Panc1 (cell line): Measurements from ENCODE around the gene NOMO2. TPM values are rescaled to one million over a fixed set of nuclear protein-coding genes. Genes with fewer than 3 reads are reported as not detected.
"Not testable (repeated sequence)": the region's sequence is repeated elsewhere in the genome, so short reads cannot be mapped to it uniquely, and the experiment has no call there.

ENCODE experiments used
- ATAC-seq: fragments of 200-7000 bp; cut with Tn5 transposase; 2 replicates; pipeline ENCODE4 v1.9.1; 2020; ENCODE audit warnings: mild to moderate bottlenecking, moderate library complexity
- Bru-seq: library from RNA; stranded (reverse); fragments of 400-500 nt; gene quantifications from one replicate; lab custom pipeline; 2021; lab: Mats Ljungman, UMichigan
- BruChase-seq, 2 experiments: library from RNA; stranded (reverse); fragments of 400-500 nt; gene quantifications; one replicate each; lab custom pipeline; 2021; lab: Mats Ljungman, UMichigan
- BruUV-seq: library from RNA; stranded (reverse); fragments of 400-500 nt; replicated peaks from 2 replicates; lab custom pipeline; 2021; lab: Mats Ljungman, UMichigan
- CTCF ChIA-PET: fragments of 300-600 bp; sonication (Branson Sonifier 250); formaldehyde crosslinking; loops from one replicate; lab custom pipeline; 2022; ENCODE audit warnings: antibody characterized with exemption; lab: Charles Lee
- POLR2A ChIA-PET: fragments of 300-600 bp; sonication (Branson Sonifier 250); formaldehyde crosslinking; loops from one replicate; lab custom pipeline; 2022; ENCODE audit warnings: antibody characterized with exemption; lab: Charles Lee
- DNase-seq: peaks from one replicate; pipeline ENCODE4 v3.0.0-alpha.2; 2010; ENCODE audit warnings: low read depth, low spot score
- H3K27ac ChIP-seq: 2 replicates; pipeline ENCODE4 v1.5.1; 2011; ENCODE audit warnings: mild to moderate bottlenecking, low read length, inconsistent platforms
- H3K27me3 ChIP-seq: fragments of 200-500 bp; sonication (Bioruptor generic); 2 replicates; pipeline ENCODE4 v1.6.0; 2014; ENCODE audit warnings: low read length, inconsistent platforms; ENCODE audit not compliant: control insufficient read depth, insufficient read depth
- H3K36me3 ChIP-seq: fragments of 200-500 bp; sonication (Bioruptor generic); 2 replicates; pipeline ENCODE4 v1.5.1; 2014; ENCODE audit warnings: inconsistent platforms, mild to moderate bottlenecking, low read length, moderate library complexity; ENCODE audit not compliant: control insufficient read depth, insufficient read depth
- H3K4me1 ChIP-seq: 2 replicates; pipeline ENCODE4 v1.5.1; 2011; ENCODE audit warnings: inconsistent platforms, mild to moderate bottlenecking, low read length, moderate library complexity; ENCODE audit not compliant: control insufficient read depth, insufficient read depth
- H3K4me3 ChIP-seq, 2 experiments: 2 replicates each; pipeline ENCODE4 v1.5.1; 2011 to 2012; ENCODE audit warnings: low read depth in 2 of 2, low read length in 2 of 2, mild to moderate bottlenecking in 2 of 2, inconsistent platforms in 1 of 2, moderate library complexity in 1 of 2
- H3K9me3 ChIP-seq: fragments of 200-500 bp; sonication (Bioruptor generic); 2 replicates; pipeline ENCODE4 v1.5.1; 2014; ENCODE audit warnings: low read depth, mild to moderate bottlenecking, inconsistent platforms, low read length, moderate library complexity; ENCODE audit not compliant: control insufficient read depth, insufficient read depth
- in situ Hi-C: cut with HindIII; loops from 2 replicates; pipeline ENCODE4 v1.10.0; 2016; ENCODE audit warnings: low sequenced_read_pairs, low pct_unique_long_range_greater_than_20kb
- intact Hi-C: fragments of 100-400 bp; cut with micrococcal nuclease; formaldehyde crosslinking; loops from one replicate; pipeline ENCODE4 v1.10.0; 2022; ENCODE audit not compliant: unreplicated experiment
- long read RNA-seq: library from polyadenylated mRNA; unstranded; transcript quantifications from one replicate; pipeline ENCODE4 v2.0.0, GENCODE V29; 2021; ENCODE audit not compliant: unreplicated experiment
- polyA plus RNA-seq: library from polyadenylated mRNA; unstranded; fragments of >200 nt; gene quantifications from one replicate; pipeline ENCODE4 v1.2.1, GENCODE V29; 2012; ENCODE audit warnings: missing spikeins; ENCODE audit not compliant: insufficient read length
- total RNA-seq: library from RNA; stranded (reverse); gene quantifications from one replicate; pipeline ENCODE4 v1.2.1, GENCODE V29; 2021; ENCODE audit not compliant: unreplicated experiment
- TF ChIP-seq, protein P1 (sequence below): fragments of 450-650 bp; IDR thresholded peaks from 2 replicates; pipeline ENCODE4 v1.5.1; 2017; ENCODE audit warnings: mild to moderate bottlenecking

NOMO2 gene, protein sequence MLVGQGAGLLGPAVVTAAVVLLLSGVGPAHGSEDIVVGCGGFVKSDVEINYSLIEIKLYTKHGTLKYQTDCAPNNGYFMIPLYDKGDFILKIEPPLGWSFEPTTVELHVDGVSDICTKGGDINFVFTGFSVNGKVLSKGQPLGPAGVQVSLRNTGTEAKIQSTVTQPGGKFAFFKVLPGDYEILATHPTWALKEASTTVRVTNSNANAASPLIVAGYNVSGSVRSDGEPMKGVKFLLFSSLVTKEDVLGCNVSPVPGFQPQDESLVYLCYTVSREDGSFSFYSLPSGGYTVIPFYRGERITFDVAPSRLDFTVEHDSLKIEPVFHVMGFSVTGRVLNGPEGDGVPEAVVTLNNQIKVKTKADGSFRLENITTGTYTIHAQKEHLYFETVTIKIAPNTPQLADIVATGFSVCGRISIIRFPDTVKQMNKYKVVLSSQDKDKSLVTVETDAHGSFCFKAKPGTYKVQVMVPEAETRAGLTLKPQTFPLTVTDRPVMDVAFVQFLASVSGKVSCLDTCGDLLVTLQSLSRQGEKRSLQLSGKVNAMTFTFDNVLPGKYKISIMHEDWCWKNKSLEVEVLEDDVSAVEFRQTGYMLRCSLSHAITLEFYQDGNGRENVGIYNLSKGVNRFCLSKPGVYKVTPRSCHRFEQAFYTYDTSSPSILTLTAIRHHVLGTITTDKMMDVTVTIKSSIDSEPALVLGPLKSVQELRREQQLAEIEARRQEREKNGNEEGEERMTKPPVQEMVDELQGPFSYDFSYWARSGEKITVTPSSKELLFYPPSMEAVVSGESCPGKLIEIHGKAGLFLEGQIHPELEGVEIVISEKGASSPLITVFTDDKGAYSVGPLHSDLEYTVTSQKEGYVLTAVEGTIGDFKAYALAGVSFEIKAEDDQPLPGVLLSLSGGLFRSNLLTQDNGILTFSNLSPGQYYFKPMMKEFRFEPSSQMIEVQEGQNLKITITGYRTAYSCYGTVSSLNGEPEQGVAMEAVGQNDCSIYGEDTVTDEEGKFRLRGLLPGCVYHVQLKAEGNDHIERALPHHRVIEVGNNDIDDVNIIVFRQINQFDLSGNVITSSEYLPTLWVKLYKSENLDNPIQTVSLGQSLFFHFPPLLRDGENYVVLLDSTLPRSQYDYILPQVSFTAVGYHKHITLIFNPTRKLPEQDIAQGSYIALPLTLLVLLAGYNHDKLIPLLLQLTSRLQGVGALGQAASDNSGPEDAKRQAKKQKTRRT
- 293 TPM for total RNA-seq
- 405 TPM for polyA plus RNA-seq
- Bru-seq, nascent RNA, result percentile 47 among the genes with signal in this experiment
- BruChase-seq, experiment 1, labeled RNA remaining after a 2-hour chase, result percentile 51 among the genes with signal in this experiment
- BruChase-seq, experiment 2, labeled RNA remaining after a 6-hour chase, result percentile 55 among the genes with signal in this experiment
- long read RNA-seq, full-length matches to known transcripts, result 567 of 713 reads
- long read RNA-seq, partial matches to known transcripts, result 109 of 713 reads
- long read RNA-seq, other reads (novel, unspliced or antisense), result 37 of 713 reads

DNA sequence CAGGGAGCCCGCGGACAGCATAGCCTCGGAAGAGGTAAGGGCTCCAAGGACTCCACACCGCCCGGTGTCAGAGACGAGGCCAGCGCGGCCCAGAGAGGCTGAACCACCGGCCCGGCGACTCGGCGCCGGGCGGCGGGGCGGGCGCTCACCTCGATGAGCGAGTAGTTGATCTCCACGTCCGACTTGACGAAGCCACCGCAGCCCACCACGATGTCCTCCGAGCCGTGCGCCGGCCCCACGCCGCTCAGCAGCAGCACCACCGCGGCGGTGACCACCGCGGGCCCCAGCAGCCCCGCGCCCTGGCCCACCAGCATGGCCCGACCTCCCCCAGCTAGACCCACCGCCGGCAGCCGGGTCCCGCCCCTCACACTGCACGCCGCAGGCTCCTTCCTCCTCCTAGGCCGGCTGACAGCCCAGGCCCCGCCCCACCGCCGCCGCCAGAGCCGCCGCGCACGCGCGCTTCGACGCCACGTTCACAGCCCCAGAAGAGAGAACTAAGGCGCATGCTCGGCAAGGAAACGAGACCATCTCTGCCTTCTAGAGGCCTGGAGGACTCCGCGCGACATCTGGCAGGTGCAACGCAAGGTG is at the start of gene NOMO2:
Gene NOMO2, minus strand, starts transcription at position 371 of the 588 bp plus-strand sequence. Its CDS starts 57 bp downstream, at position 314.
- H3K9me3 ChIP-seq, BruUV-seq, in situ Hi-C loops, intact Hi-C loops, H3K27ac ChIP-seq, POLR2A ChIA-PET, H3K4me1 ChIP-seq, CTCF ChIA-PET, H3K36me3 ChIP-seq, DNase-seq, H3K27me3 ChIP-seq: not testable (repeated sequence)
- TF ChIP-seq, protein P1, sequence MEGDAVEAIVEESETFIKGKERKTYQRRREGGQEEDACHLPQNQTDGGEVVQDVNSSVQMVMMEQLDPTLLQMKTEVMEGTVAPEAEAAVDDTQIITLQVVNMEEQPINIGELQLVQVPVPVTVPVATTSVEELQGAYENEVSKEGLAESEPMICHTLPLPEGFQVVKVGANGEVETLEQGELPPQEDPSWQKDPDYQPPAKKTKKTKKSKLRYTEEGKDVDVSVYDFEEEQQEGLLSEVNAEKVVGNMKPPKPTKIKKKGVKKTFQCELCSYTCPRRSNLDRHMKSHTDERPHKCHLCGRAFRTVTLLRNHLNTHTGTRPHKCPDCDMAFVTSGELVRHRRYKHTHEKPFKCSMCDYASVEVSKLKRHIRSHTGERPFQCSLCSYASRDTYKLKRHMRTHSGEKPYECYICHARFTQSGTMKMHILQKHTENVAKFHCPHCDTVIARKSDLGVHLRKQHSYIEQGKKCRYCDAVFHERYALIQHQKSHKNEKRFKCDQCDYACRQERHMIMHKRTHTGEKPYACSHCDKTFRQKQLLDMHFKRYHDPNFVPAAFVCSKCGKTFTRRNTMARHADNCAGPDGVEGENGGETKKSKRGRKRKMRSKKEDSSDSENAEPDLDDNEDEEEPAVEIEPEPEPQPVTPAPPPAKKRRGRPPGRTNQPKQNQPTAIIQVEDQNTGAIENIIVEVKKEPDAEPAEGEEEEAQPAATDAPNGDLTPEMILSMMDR, result peak; percentile 43
- peak; percentile 99 for ATAC-seq
- peak within 1 kb of the TSS; percentile 39 to 54 for H3K4me3 ChIP-seq

DNA sequence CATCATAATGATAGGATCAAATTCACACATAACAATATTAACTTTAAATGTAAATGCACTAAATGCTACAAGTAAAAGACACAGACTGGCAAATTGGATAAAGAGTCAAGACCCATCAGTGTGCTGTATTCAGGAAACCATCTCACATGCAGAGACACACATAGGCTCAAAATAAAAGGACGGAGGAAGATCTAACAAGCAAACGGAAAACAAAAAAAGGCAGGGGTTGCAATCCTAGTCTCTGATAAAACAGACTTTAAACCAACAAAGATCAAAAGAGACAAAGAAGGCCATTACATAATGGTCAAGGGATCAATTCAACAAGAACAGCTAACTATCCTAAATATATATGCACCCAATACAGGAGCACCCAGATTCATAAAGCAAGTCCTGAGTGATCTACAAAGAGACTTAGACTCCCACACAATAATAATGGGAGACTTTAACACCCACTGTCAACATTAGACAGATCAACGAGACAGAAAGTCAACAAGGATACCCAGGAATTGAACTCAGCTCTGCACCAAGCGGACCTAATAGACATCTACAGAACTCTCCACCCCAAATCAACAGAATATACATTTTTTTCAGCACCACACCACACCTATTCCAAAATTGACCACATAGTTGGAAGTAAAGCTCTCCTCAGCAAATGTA is 48.4 kb upstream of the NOMO2 start:
- H3K36me3 ChIP-seq, ATAC-seq, intact Hi-C loops, DNase-seq, H3K4me1 ChIP-seq, BruUV-seq, H3K4me3 ChIP-seq, H3K9me3 ChIP-seq, H3K27ac ChIP-seq, H3K27me3 ChIP-seq, in situ Hi-C loops, POLR2A ChIA-PET, CTCF ChIA-PET: not testable (repeated sequence)

DNA sequence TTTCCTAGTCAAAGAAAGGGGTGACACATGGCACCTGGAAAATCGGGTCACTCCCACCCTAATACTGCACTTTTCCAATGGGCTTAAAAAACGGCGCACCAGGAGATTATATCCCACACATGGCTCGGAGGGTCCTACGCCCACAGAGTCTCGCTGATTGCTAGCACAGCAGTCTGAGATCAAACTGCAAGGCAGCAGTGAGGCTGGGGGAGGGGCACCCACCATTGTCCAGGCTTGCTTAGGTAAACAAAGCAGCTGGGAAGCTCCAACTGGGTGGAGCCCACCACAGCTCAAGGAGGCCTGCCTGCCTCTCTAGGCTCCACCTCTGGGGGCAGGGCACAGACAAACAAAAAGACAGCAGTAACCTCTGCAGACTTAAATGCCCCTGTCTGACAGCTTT is 46.4 kb upstream of the NOMO2 start:
- CTCF ChIA-PET, intact Hi-C loops, H3K27me3 ChIP-seq, H3K27ac ChIP-seq, H3K9me3 ChIP-seq, POLR2A ChIA-PET, ATAC-seq, H3K4me3 ChIP-seq, in situ Hi-C loops, BruUV-seq, H3K36me3 ChIP-seq, DNase-seq, H3K4me1 ChIP-seq: not testable (repeated sequence)

DNA sequence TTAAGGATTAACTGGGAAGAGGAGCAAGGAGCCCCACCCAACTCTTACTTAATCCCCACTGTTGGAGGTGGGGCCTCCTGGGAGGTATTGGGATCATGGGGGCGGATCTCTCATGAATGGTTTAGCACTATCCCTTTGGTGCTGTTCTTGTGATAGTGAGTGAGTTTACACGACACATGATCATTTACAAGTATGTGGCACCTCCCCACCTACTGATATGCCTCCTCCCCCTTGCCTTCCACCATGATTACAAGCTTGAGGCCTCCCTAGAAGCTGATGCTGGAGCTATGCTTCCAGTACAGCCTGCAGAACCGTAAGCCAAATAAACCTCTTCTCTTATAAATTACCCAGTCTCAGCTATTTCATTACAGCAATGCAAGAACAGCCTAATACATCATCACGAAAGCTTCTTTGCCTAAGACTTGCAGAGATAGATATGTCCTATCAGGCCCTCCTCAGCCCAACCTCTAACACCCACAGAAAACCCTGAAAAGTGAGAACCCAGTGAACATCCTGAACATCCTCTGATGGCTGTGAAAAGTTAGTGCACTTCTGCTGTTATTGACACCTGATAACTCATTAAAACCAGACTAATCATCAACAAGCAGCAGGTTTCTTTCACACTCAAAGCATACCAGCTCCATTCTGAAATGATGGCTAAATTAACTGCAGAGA is 41.8 kb upstream of the NOMO2 start:
- H3K4me1 ChIP-seq, BruUV-seq, H3K9me3 ChIP-seq, ATAC-seq, H3K27me3 ChIP-seq, H3K36me3 ChIP-seq, intact Hi-C loops, DNase-seq, H3K4me3 ChIP-seq, POLR2A ChIA-PET, CTCF ChIA-PET, H3K27ac ChIP-seq, in situ Hi-C loops: not testable (repeated sequence)

DNA sequence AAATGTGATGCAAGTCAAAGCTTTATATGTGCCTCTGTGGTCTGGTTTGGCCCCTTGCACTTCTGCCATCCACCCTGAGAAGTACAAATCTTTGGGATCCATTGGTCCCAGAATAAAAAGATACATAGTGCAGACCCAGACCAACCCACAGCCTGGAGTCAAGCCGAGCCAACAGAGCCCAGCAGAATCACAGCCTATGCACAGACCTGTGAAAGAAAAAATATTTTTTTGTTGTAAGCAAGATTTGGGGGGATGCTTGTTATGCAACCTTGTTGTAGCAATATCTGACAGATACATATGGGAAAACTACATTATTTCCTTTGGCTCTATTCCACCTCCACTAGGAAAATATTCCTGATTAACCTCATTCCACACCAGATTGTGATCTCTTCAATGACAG is 36.7 kb upstream of the NOMO2 start:
- H3K36me3 ChIP-seq, H3K4me3 ChIP-seq, DNase-seq, ATAC-seq, intact Hi-C loops, BruUV-seq, in situ Hi-C loops, H3K9me3 ChIP-seq, H3K4me1 ChIP-seq, H3K27ac ChIP-seq, H3K27me3 ChIP-seq, CTCF ChIA-PET, POLR2A ChIA-PET: not testable (repeated sequence)
